Endometrium (tissue), 2 donors: ENCODE results near the gene TWNK.
"Not testable (repeated sequence)": the region's sequence is repeated elsewhere in the genome, so short reads cannot be mapped to it uniquely, and the experiment has no call there.

ENCODE experiments used
- FAIRE-seq: peaks from 2 replicates; lab custom pipeline; 2012; peaks lifted over from hg19 to GRCh38; lab: Jason Lieb, UNC
- donor health status: control.
- donor health status: control.

Gene TWNK

DNA sequence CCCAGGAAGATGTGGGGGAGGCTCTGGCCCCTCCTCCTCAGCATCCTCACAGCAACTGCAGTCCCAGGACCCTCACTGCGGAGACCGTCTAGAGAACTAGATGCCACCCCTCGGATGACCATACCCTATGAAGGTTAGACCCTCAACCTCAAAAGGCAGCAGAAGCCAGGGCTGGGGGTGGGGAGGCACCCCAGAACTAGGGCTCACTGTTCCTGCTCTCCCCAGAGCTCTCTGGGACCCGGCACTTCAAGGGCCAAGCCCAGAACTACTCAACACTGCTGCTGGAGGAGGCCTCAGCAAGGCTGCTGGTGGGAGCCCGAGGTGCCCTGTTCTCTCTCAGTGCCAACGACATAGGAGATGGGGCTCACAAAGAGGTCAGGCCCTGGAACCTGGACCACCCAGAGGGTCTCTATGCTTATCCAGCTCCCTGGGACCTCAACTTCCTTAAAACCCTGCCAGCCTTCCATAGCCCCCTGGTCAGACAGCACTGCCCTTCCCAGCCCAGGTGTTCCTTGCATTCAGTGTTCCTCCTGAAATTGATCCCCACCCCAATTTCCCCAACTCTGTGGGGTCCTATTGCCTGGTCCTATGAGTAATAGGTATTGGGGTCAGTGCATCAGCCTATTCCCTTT, 14.3 kb upstream of the TWNK start:
- no peak for FAIRE-seq

DNA sequence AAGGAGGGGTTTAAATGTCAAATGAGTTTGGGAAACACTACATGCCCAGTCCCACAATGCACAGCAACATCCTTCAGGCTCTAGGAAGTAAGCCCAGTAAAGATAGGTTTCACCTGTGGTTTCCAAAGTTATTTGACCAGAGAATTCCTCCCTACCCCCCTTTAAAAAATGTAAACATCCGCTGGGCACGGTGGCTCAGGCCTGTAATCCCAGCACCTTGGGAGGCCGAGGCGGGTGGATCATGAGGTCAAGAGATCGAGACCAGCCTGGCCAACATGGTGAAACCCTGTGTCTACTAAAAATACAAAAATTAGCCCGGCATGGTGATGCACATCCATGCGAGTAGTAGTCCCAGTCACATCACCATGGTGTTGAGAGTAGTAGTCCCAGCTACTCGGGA, 11.9 kb upstream of the TWNK start:
- FAIRE-seq = not testable (repeated sequence)

DNA sequence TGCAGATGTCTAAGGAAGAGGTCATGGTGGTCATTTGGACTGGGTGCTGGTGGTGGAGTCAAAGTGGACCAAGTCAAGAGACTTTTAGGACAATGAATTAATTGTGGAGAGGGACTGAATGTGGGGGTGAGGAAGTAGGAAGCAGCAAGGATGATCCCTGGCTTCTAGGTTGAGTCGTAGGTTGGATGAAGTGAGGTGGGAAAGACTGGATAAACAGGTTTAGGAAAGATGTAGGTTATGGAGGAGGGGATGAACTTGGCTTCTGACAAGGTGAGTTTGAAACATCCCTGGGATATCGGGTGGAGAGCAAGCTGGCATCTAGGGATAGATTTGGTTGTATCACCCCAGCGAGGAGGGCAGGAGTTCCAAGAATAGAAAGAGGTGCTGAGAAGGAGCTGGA, 10.4 kb upstream of the TWNK start:
- no peak for FAIRE-seq

DNA sequence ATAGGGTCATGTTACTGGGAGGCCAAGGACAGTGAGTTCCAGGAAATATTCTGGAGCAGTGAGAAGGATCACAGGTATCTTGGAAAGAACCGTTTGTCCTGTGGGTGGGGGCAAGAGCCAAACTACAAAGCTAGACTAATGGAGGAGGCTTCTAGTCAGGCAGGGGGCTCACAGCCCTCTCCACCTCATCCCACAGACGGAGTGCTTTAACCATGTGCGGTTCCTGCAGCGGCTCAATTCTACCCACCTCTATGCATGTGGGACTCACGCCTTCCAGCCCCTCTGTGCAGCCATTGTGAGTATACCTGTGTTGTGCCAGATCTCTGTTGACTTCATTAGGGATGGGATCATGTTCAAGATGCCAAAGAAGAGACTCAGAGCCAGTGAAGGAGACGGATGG, 9.9 kb upstream of the TWNK start:
- FAIRE-seq = no peak

DNA sequence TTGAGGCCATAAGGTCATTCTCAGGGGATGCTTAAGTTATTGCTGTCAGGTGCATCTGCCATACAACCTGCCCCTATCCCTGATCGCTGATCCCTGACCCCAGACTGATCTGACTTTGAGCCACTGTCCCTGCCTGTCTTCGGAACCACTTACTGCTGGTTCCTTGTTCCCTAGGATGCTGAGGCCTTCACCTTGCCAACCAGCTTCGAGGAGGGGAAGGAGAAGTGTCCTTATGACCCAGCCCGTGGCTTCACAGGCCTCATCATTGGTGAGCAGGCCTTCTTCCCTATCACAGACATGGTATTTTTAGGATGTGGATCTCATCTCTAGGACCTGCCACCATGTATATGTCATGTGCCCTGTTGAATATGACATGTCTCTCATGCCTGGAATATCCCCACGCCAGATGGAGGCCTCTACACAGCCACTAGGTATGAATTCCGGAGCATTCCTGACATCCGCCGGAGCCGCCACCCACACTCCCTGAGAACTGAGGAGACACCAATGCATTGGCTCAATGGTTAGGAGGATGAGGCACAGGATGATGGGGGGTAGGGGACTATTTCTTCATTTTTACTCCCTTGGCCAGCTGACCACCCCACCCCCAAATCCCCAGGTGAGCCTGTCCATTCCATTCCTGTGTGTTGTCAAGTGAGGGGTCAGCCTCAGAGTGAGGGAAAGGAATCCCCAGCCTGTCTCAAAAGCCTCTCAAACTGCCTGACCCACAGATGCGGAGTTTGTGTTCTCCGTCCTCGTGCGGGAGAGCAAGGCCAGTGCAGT, 9.0 kb upstream of the TWNK start:
- FAIRE-seq = no peak

DNA sequence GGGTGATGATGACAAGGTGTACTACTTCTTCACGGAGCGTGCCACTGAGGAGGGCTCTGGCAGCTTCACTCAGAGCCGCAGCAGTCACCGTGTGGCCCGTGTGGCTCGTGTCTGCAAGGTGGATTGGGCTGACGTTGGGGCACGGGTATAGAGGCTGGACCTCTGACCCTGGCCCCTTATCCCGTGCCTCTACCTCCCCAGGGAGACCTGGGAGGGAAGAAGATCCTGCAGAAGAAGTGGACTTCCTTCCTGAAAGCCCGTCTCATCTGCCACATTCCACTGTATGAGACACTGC, 8.5 kb upstream of the TWNK start:
- FAIRE-seq = no peak

DNA sequence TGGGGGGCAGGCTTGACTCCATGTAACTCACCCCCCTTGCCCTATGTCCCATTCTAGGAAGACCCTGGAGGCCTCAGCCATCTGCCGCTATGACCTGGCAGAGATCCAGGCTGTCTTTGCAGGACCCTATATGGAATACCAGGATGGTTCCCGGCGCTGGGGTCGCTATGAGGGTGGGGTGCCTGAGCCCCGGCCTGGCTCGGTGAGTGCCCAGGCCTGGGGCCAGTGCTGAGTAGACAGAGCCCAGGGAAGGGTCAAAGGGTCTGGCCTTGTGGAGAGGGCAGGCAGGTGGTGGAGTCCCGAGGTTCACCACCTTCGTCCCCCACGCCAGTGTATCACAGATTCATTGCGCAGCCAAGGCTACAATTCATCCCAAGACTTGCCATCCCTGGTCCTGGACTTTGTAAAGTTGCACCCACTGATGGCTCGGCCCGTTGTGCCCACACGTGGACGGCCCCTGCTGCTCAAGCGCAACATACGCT, 7.5 kb upstream of the TWNK start:
- FAIRE-seq = no peak

DNA sequence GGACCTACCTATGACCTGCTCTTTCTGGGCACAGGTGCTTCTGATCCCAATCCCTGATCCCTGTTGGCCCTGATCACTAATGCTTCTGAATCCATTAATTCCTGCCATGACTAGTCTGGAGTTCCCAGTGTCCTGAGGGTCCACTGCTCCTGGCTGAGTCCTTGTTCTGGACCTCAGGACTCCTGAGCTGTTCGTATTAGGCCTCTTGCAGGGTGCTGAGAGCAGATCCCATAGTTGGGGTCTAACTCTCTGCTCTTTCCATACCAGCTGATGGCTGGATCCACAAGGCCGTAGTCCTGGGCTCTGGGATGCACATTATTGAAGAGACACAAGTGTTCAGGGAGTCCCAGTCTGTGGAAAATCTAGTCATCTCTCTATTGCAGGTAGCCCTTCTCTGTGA, 7.0 kb upstream of the TWNK start:
- FAIRE-seq = no peak

DNA sequence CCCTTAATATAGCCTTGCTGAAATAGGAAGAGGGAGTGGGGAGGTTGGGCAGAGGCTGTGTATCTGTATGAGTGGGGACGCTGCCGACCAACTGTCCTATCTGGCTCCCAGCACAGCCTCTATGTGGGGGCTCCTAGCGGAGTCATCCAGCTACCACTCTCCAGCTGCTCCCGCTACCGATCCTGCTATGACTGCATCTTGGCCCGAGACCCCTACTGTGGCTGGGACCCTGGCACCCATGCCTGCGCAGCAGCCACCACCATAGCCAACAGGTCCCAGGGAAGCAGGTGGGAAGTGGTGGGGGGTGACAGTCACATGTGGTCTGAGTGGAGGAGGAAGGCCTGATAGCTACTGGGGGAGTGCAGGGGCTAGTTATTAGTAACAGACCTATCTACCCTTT, 6.6 kb upstream of the TWNK start:
- no peak for FAIRE-seq

DNA sequence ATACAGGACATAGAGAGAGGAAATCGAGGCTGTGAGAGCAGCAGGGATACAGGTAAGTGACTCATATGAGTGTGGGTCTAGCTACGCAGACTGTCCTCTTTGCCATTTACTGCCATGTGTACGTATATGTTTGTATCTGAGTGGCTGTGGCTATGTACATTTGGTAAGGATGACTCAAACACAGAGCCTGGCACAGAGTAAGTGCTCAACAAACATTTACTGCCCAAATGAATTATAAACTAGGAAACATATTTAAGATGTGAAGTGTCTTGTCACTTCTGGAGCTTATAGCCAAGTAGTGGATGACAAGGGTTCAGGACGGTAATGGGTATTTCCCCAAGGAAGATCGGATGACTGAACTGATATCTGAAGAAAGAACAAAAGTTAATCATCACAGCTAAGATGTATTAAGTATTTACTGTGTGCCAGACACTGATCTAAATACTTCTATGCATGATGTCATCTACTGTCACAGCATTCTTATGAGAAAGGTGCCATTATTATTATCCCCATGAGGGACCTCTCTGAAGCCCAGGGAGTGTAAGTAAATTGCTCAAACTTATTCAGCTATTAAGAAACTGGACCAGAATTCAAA, 6.1 kb upstream of the TWNK start:
- no peak for FAIRE-seq

DNA sequence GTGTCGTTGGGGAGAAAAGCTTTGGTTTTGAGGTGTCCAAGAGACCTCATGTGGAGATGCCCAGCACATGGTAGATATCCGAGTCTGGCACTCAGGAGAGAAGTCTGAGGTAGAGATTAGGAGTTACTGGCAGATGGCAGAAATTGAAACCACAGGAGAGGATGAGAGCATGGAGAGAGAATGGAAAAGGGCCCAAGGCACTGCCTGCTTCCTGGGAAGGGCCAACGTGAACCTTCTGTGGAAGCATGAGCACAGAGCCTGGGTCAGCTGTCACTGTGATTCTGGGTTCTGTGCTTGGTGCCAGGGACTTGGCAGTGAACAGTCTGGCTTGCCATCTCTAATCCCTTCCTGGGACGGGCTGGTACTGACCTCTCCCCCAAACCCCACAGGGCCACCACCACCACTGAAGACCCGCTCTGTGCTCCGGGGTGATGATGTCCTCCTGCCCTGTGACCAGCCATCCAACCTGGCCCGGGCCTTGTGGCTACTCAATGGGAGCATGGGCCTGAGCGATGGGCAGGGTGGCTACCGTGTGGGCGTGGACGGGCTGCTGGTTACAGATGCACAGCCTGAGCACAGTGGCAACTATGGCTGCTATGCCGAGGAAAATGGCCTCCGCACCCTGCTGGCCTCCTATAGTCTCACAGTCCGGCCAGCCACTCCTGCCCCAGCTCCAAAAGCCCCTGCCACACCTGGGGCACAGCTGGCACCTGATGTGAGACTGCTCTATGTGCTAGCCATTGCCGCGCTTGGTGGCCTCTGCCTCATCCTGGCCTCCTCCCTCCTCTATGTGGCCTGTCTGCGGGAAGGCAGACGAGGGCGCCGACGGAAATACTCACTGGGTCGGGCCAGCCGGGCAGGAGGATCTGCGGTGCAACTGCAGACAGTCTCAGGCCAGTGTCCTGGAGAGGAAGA, 4.2 kb upstream of the TWNK start:
- FAIRE-seq = no peak

DNA sequence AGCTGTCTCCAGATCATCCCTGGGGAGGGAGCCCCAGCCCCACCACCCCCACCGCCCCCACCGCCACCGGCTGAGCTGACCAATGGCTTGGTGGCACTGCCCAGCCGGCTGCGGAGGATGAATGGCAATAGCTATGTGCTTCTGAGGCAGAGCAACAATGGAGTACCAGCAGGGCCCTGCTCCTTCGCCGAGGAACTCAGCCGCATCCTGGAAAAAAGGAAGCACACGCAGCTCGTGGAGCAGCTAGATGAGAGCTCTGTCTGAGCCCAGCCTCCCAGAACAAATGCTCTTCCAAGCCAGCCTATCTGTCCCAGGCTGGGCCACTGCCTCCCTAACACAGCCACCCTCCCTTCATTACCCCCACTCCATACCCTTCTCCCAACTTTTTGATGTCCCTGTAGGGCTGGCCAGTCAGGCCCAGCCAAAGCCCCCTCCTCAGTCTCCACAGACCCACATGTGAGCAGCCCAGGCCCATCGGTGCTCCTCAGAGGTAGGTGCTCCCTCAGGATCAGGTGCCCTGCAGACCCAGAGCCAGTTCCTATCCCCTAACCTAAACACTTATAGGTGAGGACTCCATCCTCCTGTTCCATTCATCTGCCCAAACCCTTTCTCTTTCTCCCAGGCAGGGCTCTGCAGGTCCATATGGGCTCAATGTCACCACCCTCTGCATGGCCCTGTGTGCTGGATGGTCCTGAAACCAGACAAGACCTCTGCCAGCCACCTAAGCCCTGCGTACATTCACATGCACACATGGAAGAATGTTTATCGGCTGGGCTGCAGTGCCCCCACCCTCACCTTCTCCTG, 3.3 kb upstream of the TWNK start:
- no peak for FAIRE-seq

DNA sequence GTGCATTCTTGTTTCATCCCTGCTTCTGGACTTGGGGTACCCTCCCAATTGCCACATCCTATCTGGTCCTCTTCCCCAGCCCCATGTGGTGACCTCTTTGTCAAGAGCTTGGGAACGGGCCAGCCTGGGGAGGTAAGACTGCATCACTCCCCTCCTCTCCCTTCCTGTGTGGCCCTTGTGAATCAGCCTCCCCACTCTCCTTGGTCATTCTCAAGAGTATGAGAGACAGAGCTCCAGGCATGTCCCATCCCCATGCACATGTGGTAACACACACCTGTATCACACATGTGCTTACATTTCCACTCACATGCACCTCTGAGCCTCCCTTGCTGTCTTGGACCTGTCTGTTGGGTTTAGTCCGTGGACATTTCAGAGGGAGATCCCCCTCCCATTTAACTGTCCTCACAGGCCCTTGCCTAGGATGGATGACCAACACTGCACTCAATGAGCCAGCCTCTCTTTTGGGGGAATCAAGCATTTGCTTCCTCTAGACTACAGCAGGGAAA, 2.6 kb upstream of the TWNK start:
- FAIRE-seq = no peak

DNA sequence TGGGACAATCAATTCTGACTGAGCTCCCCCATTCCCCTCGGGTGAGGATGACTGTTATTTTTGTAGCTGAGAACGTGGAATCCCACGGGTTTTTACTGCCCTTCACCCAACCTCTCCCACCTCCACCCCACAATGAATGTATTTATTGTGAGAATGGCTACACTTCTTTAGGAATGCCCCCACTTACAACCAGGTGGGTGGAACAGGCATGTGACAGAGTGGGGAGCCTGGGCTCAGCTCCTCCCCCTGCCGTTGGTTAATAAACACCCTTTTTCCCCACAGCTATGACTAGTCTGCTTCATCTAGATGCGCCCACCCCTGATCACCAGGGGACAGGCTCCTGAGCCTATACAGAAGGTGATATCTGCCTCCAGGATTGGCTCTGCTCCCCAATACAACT, 2.0 kb upstream of the TWNK start:
- FAIRE-seq = no peak

DNA sequence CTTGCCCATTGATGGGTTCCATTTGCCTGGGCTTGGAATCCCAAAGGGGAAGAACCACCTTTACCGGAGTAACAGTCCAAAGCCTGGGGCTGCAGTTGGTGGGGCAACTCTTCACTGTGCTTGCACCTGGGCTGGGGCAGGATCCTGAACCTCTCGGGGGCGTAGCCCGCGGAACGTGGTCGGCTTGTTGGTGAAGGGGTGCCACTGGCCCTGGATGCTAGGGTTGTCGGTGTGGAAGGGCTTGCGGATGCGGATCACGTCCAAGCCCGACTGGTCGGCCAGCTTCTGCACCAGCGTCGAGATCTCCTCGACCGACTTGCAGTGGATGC, 756 bp upstream of the TWNK start:
- no peak for FAIRE-seq

DNA sequence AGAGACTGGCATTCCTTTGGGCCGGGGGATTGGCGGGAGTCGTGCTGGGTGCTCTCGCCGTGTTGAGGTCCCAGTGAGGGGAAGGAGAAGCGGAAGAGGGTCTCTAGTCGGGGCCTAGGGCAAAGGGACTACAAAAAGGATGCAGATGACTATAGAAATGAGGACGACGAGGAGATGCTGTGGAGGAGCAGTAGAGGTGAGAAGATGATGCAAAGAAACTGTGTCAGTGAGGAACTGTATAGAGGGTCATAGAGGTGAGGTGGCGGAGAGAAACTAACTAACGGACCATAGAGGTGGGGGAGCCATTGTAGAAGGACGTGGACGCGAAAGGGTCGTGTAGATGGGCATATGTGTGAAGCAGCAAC, 324 bp downstream of the TWNK start:
- no peak for FAIRE-seq

DNA sequence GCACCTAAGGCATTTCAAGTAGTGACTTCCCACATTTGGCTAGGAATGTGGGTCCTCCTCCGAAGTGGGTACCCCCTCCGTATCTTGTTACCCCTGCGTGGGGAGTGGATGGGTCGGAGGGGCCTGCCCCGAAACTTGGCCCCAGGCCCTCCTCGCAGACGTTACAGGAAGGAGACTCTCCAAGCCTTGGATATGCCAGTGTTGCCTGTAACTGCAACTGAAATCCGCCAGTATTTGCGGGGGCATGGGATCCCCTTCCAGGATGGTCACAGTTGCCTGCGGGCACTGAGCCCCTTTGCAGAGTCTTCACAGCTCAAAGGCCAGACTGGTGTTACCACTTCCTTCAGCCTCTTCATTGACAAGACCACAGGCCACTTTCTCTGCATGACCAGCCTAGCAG, 823 bp downstream of the TWNK start:
- no peak for FAIRE-seq

DNA sequence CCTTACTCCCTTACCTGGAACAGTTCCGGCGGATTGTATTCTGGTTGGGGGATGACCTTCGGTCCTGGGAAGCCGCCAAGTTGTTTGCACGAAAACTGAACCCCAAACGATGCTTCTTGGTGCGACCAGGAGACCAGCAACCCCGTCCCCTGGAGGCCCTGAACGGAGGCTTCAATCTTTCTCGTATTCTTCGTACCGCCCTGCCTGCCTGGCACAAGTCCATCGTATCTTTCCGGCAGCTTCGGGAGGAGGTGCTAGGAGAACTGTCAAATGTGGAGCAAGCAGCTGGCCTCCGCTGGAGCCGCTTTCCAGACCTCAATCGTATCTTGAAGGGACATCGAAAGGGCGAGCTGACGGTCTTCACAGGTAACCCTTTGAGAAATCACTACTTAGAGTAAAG, 1.7 kb downstream of the TWNK start:
- FAIRE-seq = no peak

DNA sequence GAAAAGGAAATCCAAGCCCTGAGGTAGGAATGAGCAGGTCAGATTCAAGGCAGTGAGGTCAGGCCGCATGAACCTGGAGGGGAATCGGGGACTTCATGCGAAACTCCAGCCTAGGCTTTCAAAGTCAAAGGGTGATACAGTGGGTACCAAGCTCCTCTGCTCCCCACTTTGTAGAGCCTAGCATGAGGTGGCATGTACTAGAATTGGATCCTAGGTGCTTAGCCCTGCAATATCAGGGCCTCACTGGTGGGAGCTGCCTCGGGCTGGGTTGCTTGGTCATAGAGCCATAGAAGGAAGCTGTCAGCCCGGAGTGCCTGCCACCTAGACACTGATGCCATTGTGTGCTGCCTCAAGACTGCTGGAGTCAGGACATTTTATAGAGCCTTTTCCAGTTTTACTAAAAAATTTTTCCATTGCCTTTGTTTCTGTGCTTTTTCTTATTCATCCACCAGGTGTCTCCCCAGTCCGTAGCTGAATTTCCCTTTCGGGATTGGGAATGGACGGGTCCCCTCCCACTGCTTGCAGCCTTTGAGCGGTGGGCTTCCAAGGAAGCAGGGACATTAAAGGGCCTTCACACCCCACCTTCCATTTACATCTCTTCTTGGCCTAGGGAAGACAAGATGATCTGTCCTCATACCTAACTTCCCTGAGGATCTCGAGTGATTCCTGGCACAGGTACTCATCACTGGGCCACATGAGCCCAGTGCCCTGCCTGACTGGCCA, 6.8 kb downstream of the TWNK start:
- no peak for FAIRE-seq

DNA sequence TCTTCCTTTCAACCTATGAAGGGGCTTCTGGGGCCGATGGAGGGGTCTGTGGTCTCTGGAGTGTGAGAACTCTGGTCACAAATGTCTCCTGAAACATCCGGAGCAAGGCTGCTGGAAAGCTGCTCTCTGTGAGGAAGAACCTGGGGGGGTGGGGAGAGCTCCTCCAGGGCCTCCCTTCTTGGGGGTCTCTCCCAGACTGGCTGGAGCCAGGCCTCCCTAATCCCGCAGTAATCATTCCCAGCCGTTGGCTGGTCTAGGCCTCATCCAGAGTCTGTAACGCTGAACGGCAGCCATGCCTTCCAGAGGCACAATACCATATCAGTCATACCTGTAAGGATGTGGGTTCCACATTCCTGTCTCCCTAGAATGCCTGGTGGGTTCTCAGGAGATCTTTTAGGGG, 7.8 kb downstream of the TWNK start:
- no peak for FAIRE-seq

DNA sequence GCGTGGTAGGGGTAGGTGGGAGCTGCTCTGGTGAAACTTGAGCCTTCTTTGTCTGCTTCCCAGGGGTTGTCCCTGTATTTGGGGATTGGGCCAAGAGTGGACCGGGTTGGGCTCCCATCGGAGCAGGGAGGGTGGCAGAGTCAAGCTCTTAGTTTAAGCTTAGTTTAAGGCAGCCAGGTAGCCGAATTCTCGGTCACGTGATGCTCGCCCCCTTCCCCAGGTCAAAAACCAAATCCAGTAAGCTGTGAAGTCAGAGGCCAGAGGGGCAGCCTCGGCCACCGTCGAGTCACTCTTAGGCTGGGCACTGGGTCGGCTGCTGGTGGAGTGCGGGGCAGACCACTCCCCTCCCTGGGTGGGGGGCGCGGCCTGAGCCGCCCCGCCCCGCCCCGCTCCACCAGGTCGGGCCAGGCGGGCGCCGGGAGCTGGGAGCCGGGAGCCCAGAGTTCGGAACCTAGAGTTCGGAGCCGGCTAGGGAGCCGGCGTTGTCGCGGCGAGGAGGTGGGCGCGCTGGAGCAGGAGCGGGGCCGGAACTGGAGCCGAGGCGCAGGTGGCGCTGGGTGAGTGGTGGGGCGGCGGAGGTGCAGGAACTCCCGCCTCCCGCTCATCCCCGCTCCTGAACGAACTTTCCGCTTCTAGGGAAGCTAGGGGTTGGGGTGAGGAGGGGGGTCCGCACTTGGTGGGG, 9.5 kb downstream of the TWNK start:
- no peak for FAIRE-seq
